GM12801 (cell line): ENCODE measurements around the gene C3orf18.

ENCODE experiments used
- CTCF ChIP-seq: IDR thresholded peaks from one replicate; pipeline ENCODE4 v1.5.1; 2011; ENCODE audit warnings: control low read depth; ENCODE audit not compliant: insufficient read length; ENCODE audit errors: extremely low read depth

The C3orf18 gene

GRCh38 chr3:50611464-50612233 is 44.1 kb upstream of the C3orf18 start, which contains the start of gene CISH:
Gene CISH (minus strand): TSS chr3:50611774. CDS start chr3:50611650, 124 bp downstream.
- TF ChIP-seq CTCF = no peak

- no peak for TF ChIP-seq CTCF
Measured at GRCh38 chr3:50610992-50611463, 43.5 kb upstream of the C3orf18 start.

GRCh38 chr3:50610181-50610971 is 42.8 kb upstream of the C3orf18 start:
- TF ChIP-seq CTCF = no peak

- TF ChIP-seq CTCF = no peak
Measured at GRCh38 chr3:50609763-50610085, 42.2 kb upstream of the C3orf18 start.

GRCh38 chr3:50609071-50609762 is 41.7 kb upstream of the C3orf18 start:
- TF ChIP-seq CTCF = no peak

- no peak for TF ChIP-seq CTCF
Measured at GRCh38 chr3:50608278-50608677, 40.7 kb upstream of the C3orf18 start.
